Suprapubic skin (tissue), 3 donors: Measurements from ENCODE around the gene PTCH1.

ENCODE experiments used
- CTCF ChIP-seq, 2 donors: fragments of 200-600 bp in 1 of 2; fragments of 450-650 bp in 1 of 2; sonication (generic) in 1 of 2; IDR thresholded peaks; one replicate each; pipeline ENCODE4 v1.5.1; 2016 to 2019; ENCODE audit warnings: antibody characterized with exemption in 2 of 2, mild to moderate bottlenecking in 1 of 2, moderate library complexity in 1 of 2
- EP300 ChIP-seq: sonication (generic); formaldehyde crosslinking; IDR thresholded peaks from one replicate; pipeline ENCODE4 v1.6.1; 2017; ENCODE audit warnings: antibody characterized with exemption
- POLR2A ChIP-seq, 2 donors: fragments of 450-650 bp; IDR thresholded peaks; one replicate each; pipeline ENCODE4 v1.6.1; 2017; ENCODE audit warnings: antibody characterized with exemption in 2 of 2, mild to moderate bottlenecking in 2 of 2, moderate library complexity in 2 of 2

- no peak for TF ChIP-seq CTCF (IDR thresholded peaks at IDR 0.05)
- TF ChIP-seq EP300 = no peak
- TF ChIP-seq POLR2A (IDR thresholded peaks at IDR 0.05) = no peak
Observed at GRCh38 chr9:95420518-95420917, 96.3 kb downstream of the PTCH1 start.
